H1 (cell line): ENCODE data around the gene RND3. TPM values are rescaled to one million over a fixed set of nuclear protein-coding genes. Genes with fewer than 3 reads are reported as not detected.

ENCODE experiments used
- CTCF ChIA-PET: fragments of 300-600 bp; sonication (Branson Sonifier 250); formaldehyde crosslinking; loops from one replicate; lab custom pipeline; 2021; ENCODE audit not compliant: partially characterized antibody; lab: Charles Lee
- POLR2A ChIA-PET: fragments of 300-600 bp; sonication (Branson Sonifier 250); formaldehyde crosslinking; loops from one replicate; lab custom pipeline; 2021; ENCODE audit warnings: inconsistent platforms; ENCODE audit not compliant: partially characterized antibody; lab: Charles Lee
- DNase-seq, 2 experiments: peaks; one replicate each; pipeline versions ENCODE4 v3.0.0 to v3.0.0-alpha.2; 2010 to 2022; ENCODE audit warnings: low spot score in 2 of 2, low read depth in 1 of 2, mixed read lengths in 1 of 2
- FAIRE-seq: peaks from 2 replicates; lab custom pipeline; 2011; peaks lifted over from hg19 to GRCh38; lab: Jason Lieb, UNC
- H2AFZ ChIP-seq: 2 replicates; pipeline ENCODE4 v1.8.1; 2012; ENCODE audit warnings: low read length, inconsistent platforms
- H2AK5ac ChIP-seq: 2 replicates; pipeline ENCODE4 v1.6.1; 2013; ENCODE audit warnings: low read depth, low read length
- H2BK120ac ChIP-seq: replicated peaks from 2 replicates; pipeline ENCODE3; 2013; ENCODE audit warnings: low read depth, low read length, inconsistent platforms
- H2BK12ac ChIP-seq: 2 replicates; pipeline ENCODE4 v1.6.1; 2013; ENCODE audit warnings: low read depth, low read length
- H2BK15ac ChIP-seq: 2 replicates; pipeline ENCODE4 v1.6.1; 2013; ENCODE audit warnings: low read length
- H2BK20ac ChIP-seq: 2 replicates; pipeline ENCODE4 v1.6.1; 2013; ENCODE audit warnings: low read length
- H2BK5ac ChIP-seq: 2 replicates; pipeline ENCODE4 v1.6.1; 2013; ENCODE audit warnings: low read depth, low read length
- H3K14ac ChIP-seq: 2 replicates; pipeline ENCODE4 v1.6.1; 2013; ENCODE audit warnings: inconsistent platforms; ENCODE audit not compliant: insufficient read length
- H3K18ac ChIP-seq: 2 replicates; pipeline ENCODE4 v1.6.1; 2013; ENCODE audit warnings: low read length; ENCODE audit errors: extremely low read depth
- H3K23ac ChIP-seq: 2 replicates; pipeline ENCODE4 v1.6.1; 2013; ENCODE audit warnings: inconsistent platforms; ENCODE audit not compliant: insufficient read length
- H3K23me2 ChIP-seq: 2 replicates; pipeline ENCODE4 v1.6.1; 2013; ENCODE audit warnings: low read depth, low read length
- H3K27ac ChIP-seq: 2 replicates; pipeline ENCODE4 v1.6.1; 2011; ENCODE audit warnings: low read depth, low read length, inconsistent platforms
- H3K27me3 ChIP-seq, 4 experiments: replicated peaks in 1 of 4; 1 replicate in 1 of 4; 2 replicates in 3 of 4; pipeline versions ENCODE4 v1.6.1 to v1.8.1; 2011 to 2013; ENCODE audit warnings: low read length in 3 of 4, mild to moderate bottlenecking in 3 of 4, inconsistent platforms in 2 of 4, mixed read lengths in 2 of 4, moderate library complexity in 1 of 4; ENCODE audit not compliant: control insufficient read depth in 3 of 4, insufficient read depth in 3 of 4; ENCODE audit errors: extremely low read depth in 1 of 4
- H3K36me3 ChIP-seq, 4 experiments: 2 replicates each; pipeline versions ENCODE4 v1.6.1 to v1.8.1; 2011 to 2013; ENCODE audit warnings: mild to moderate bottlenecking in 4 of 4, low read length in 3 of 4, moderate library complexity in 2 of 4, control low read depth in 1 of 4, inconsistent platforms in 1 of 4; ENCODE audit not compliant: insufficient read depth in 4 of 4, control insufficient read depth in 2 of 4
- H3K4ac ChIP-seq: replicated peaks from 2 replicates; pipeline ENCODE3; 2013; ENCODE audit warnings: low read length, low read depth, mixed read lengths, inconsistent platforms; ENCODE audit not compliant: insufficient read length
- H3K4me1 ChIP-seq, 4 experiments: replicated peaks in 1 of 4; 1 replicate in 1 of 4; 2 replicates in 3 of 4; pipeline versions ENCODE4 v1.6.1 to v1.8.1; 2011 to 2013; ENCODE audit warnings: low read length in 3 of 4, inconsistent platforms in 2 of 4, mixed read lengths in 1 of 4; ENCODE audit not compliant: insufficient read depth in 4 of 4, control insufficient read depth in 3 of 4
- H3K4me2 ChIP-seq, 2 experiments: 2 replicates each; pipeline versions ENCODE4 v1.6.1 to v1.8.1; 2011 to 2013; ENCODE audit warnings: low read depth in 2 of 2, low read length in 2 of 2, control low read depth in 1 of 2, inconsistent platforms in 1 of 2, mild to moderate bottlenecking in 1 of 2; ENCODE audit not compliant: insufficient read depth in 1 of 2
- H3K4me3 ChIP-seq, 4 experiments: fragments of 200-600, 300-600 bp in 1 of 4; sonication (generic), shearing (Covaris generic), sonication (Bioruptor Twin) in 1 of 4; 2 replicates each; pipeline versions ENCODE4 v1.5.1 to v1.8.1; 2011 to 2016; ENCODE audit warnings: low read length in 4 of 4, low read depth in 3 of 4, control low read depth in 2 of 4, inconsistent platforms in 2 of 4, mild to moderate bottlenecking in 2 of 4, mixed read lengths in 1 of 4, moderate library complexity in 1 of 4; ENCODE audit not compliant: insufficient read depth in 2 of 4; ENCODE audit errors: extremely low read depth in 1 of 4
- H3K56ac ChIP-seq: replicated peaks from 2 replicates; pipeline ENCODE3; 2013; ENCODE audit warnings: low read depth, mild to moderate bottlenecking, mixed read lengths, low read length, inconsistent platforms; ENCODE audit not compliant: insufficient read length
- H3K79me1 ChIP-seq: 2 replicates; pipeline ENCODE4 v1.6.1; 2013; ENCODE audit warnings: low read depth, low read length, control low read depth
- H3K79me2 ChIP-seq, 2 experiments: 2 replicates each; pipeline versions ENCODE4 v1.6.1 to v1.8.1; 2012 to 2013; ENCODE audit warnings: low read length in 2 of 2, mild to moderate bottlenecking in 2 of 2, inconsistent platforms in 1 of 2; ENCODE audit not compliant: insufficient read depth in 2 of 2, control insufficient read depth in 1 of 2
- H3K9ac ChIP-seq, 4 experiments: replicated peaks in 1 of 4; 1 replicate in 1 of 4; 2 replicates in 3 of 4; pipeline versions ENCODE4 v1.6.1 to v1.8.1; 2011 to 2013; ENCODE audit warnings: low read depth in 3 of 4, low read length in 3 of 4, control low read depth in 2 of 4, mild to moderate bottlenecking in 2 of 4, moderate library complexity in 2 of 4, inconsistent platforms in 1 of 4; ENCODE audit errors: extremely low read depth in 1 of 4
- H3K9me3 ChIP-seq, 2 experiments: 2 replicates each; pipeline versions ENCODE4 v1.6.1 to v1.8.1; 2012 to 2013; ENCODE audit warnings: mild to moderate bottlenecking in 2 of 2, moderate library complexity in 2 of 2, control low read depth in 1 of 2, inconsistent platforms in 1 of 2, low read depth in 1 of 2, low read length in 1 of 2, mixed read lengths in 1 of 2; ENCODE audit not compliant: insufficient read depth in 2 of 2
- H4K20me1 ChIP-seq, 2 experiments: replicated peaks in 1 of 2; 2 replicates each; pipeline versions ENCODE3 to v1.8.1; 2011 to 2013; ENCODE audit warnings: inconsistent platforms in 2 of 2, low read length in 2 of 2, mild to moderate bottlenecking in 1 of 2; ENCODE audit not compliant: insufficient read depth in 2 of 2, control insufficient read depth in 1 of 2
- H4K5ac ChIP-seq: 2 replicates; pipeline ENCODE4 v1.6.1; 2013; ENCODE audit warnings: low read length, low read depth, mixed read lengths, inconsistent platforms; ENCODE audit not compliant: insufficient read length
- H4K8ac ChIP-seq: 2 replicates; pipeline ENCODE4 v1.8.0; 2013; ENCODE audit warnings: mild to moderate bottlenecking, moderate library complexity, low read length, inconsistent platforms; ENCODE audit not compliant: insufficient read depth; ENCODE audit errors: extremely low read depth
- H4K91ac ChIP-seq: replicated peaks from 2 replicates; pipeline ENCODE3; 2013; ENCODE audit warnings: low read length, mixed read lengths, inconsistent platforms; ENCODE audit not compliant: insufficient read length
- BRCA1 ChIP-seq: IDR thresholded peaks from 2 replicates; pipeline ENCODE4 v1.6.1; 2012; ENCODE audit warnings: low read depth, low read length, improper control_type of control experiment
- WGBS, 2 experiments: shearing (Covaris generic) in 1 of 2; methylation state at CpG; one replicate each; pipeline versions ENCODE4 v1.1.6 to v1.1.7; 2013 to 2015; ENCODE audit warnings: low lambda C conversion rate in 2 of 2, mixed read lengths in 2 of 2, inconsistent platforms in 1 of 2, low coverage in 1 of 2, missing lambda C conversion rate in 1 of 2; ENCODE audit not compliant: insufficient replicate concordance in 2 of 2, insufficient coverage in 1 of 2, insufficient read length in 1 of 2; ENCODE audit errors: extremely low coverage in 1 of 2, missing lambda C conversion rate in 1 of 2; 5-methylcytosine and 5-hydroxymethylcytosine counted together
- polyA plus RNA-seq, 7 experiments: library from polyadenylated mRNA; depleted of rRNA in 3 of 7; stranded (reverse) in 5 of 7; unstranded in 2 of 7; fragments of >200 nt in 5 of 7; fragments of 200-250 nt in 2 of 7; gene quantifications; 1 replicate in 5 of 7; 2 replicates in 1 of 7; 4 replicates in 1 of 7; pipeline versions ENCODE4 v1.2.1 to v1.2.3, GENCODE V29; 2011 to 2013; ENCODE audit warnings: missing spikeins in 2 of 7, mixed read lengths in 2 of 7
- total RNA-seq: library from RNA; stranded (reverse); fragmentation: NEBNext Ultra II Directional; extraction: Animal tissue kit (Norgen Biotek cat#: 25700); gene quantifications from 2 replicates; pipeline ENCODE4 v1.2.1, GENCODE V29; 2021

RND3 gene
- total and polyA plus RNA-seq, 2 of the 8 experiments (the other 6 are each of a cell fraction or from before 2014, with no cell fraction given): 12.2 to 25.6 TPM

DNA sequence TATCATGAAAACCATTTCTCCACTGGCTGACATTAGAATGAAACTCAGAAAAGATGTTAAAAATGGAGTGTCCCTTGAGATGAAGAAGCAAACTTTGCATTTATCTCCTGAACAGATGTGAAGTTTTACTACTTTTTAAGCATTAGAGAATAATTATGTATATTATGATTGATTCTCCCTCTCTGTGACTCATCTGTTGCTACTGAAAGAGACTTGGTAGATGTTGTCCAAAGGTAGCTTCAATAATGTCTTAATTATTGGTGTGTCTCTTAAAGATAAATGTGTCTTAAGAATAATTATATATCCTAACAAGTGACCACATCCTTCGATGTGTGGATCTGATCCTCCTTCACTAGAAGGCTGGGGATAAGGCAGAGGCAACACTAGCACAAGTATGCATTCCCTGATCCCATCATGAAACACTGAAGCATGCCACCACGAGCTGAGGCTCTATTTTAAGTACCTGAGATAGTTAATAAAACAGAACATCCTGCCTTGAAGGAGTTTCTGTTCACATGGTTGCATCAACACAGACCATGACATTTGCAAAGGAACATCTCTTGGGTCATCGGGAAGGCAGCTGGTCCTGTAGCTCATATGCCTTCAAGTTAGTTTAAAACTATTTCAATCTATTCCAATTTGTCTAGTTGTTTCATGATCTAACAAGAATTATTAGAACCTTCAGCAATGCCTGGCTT, 15.5 kb downstream of the RND3 start:
- H2AK5ac ChIP-seq: no peak overlapping the region
- no peak overlapping the region for H2BK120ac ChIP-seq
- no peak overlapping the region for H4K5ac ChIP-seq
- CTCF ChIA-PET: interaction anchor here (1.2 to 2.8 kb wide), 2 partner anchors 12 to 767 kb away, joined by 5 to 7 read pairs; no protein-coding TSS in a partner anchor
- POLR2A ChIA-PET: interaction anchor here (1.7 to 3.1 kb wide), 2 partner anchors 9 to 13 kb away, joined by 6 to 9 read pairs; no protein-coding TSS in a partner anchor
- no peak overlapping the region for H3K4ac ChIP-seq
- no peaks in the 10 kb centered on the region for H3K9me3 ChIP-seq
- H3K56ac ChIP-seq: no peak overlapping the region
- no peak overlapping the region for H3K27ac ChIP-seq
- peaks cover 6% of the 10 kb centered on the region for H3K79me1 ChIP-seq
- no peak overlapping the region for H3K14ac ChIP-seq
- no peak overlapping the region for H2BK12ac ChIP-seq
- H2BK15ac ChIP-seq: no peak overlapping the region
- H3K36me3 ChIP-seq: peaks cover 2 to 64% (median 45%) of the 10 kb centered on the region in 4 experiments; a peak in 7 of 8 replicates
- no peaks in the 10 kb centered on the region for H3K23me2 ChIP-seq
- peaks cover 3 to 12% of the 10 kb centered on the region in 2 experiments for H4K20me1 ChIP-seq
- peaks cover 2 to 41% of the 10 kb centered on the region in 2 experiments for H3K79me2 ChIP-seq
- H3K4me2 ChIP-seq: no peak overlapping the region
- DNase-seq (no peak), FAIRE-seq (no peak)
- no peaks in the 10 kb centered on the region for H3K27me3 ChIP-seq
- H4K8ac ChIP-seq: no peak overlapping the region
- H4K91ac ChIP-seq: no peak overlapping the region
- WGBS, 2 experiments: 90% methylated on average over 3 of the region's 3 CpGs; no CpG with 5 or more reads in 1 of the 2 experiments
- TF ChIP-seq BRCA1: no peak
- no peak overlapping the region for H3K9ac ChIP-seq
- no peak overlapping the region for H3K18ac ChIP-seq
- no peak overlapping the region for H3K4me3 ChIP-seq
- H3K4me1 ChIP-seq: peaks cover 0 to 2% (median 0%) of the 10 kb centered on the region in 4 experiments; a peak in 1 of 7 replicates
- no peak overlapping the region for H3K23ac ChIP-seq
- H2BK20ac ChIP-seq: no peak overlapping the region
- H2AFZ ChIP-seq: no peak overlapping the region
- no peak overlapping the region for H2BK5ac ChIP-seq
